ENCODE results near the gene BCL11A. TPM values are rescaled to one million over a fixed set of nuclear protein-coding genes. Genes with fewer than 3 reads are reported as not detected.
A peak's percentile ranks its signal among the peaks of the same experiment; 100 is the strongest.

The BCL11A gene
- total and polyA plus RNA-seq, 8 donors: 1.2 to 27.4 (median 16.3) TPM

- intact Hi-C loops (cut with DNase I; ENCODE audit: low total_unique reads): no loop called here
These were observed 3.4 kb upstream of the BCL11A start for GRCh38 chr2:60556576-60557485.

GRCh38 chr2:60556175-60556574, 2.7 kb upstream of the BCL11A start:
- TF ChIP-seq EP300 (IDR thresholded peaks at IDR 0.05) (no peak), POLR2A (IDR thresholded peaks at IDR 0.05) (no peak), CTCF (IDR thresholded peaks at IDR 0.05) (no peak), POLR2AphosphoS5 (IDR thresholded peaks at IDR 0.05) (no peak)
- WGBS, 5 donors: 43 to 67% (median 54%) methylated on average over 5 of the region's 5 CpGs

More at GRCh38 chr2:60556576-60557485, 3.4 kb upstream of the BCL11A start:
- 4 to 8% (median 5%) methylated on average over 31 of the region's 31 CpGs for WGBS, 5 donors
- Histone ChIP-seq H3K4me3 (peak overlapping the region; percentile 16 to 29 (median 28)), H3K27ac (peak overlapping the region in 1 of 5 donors; percentile 29), H3K4me1 (peaks cover 38 to 57% (median 46%) of the 10 kb centered on the region in 4 donors), H3K36me3 (no peaks in the 10 kb centered on the region), H3K27me3 (peaks cover 0 to 88% (median 47%) of the 10 kb centered on the region in 3 donors), H3K9me3 (no peaks in the 10 kb centered on the region)
- TF ChIP-seq POLR2AphosphoS5 (IDR thresholded peaks at IDR 0.05): no peak
- no peak for TF ChIP-seq EP300 (IDR thresholded peaks at IDR 0.05)
- TF ChIP-seq CTCF (IDR thresholded peaks at IDR 0.05): no peak
- TF ChIP-seq POLR2A (IDR thresholded peaks at IDR 0.05): no peak
- DNase-seq: peak in 1 of 2 donors; percentile 73

GRCh38 chr2:60555783-60556139, 2.3 kb upstream of the BCL11A start:
- no peaks in the 10 kb centered on the region for H3K36me3 ChIP-seq
- no peak for DNase-seq
- H3K9me3 ChIP-seq: no peaks in the 10 kb centered on the region
- intact Hi-C loops (cut with DNase I; ENCODE audit: low total_unique reads): no loop called here
- WGBS, 5 donors: 24 to 44% (median 29%) methylated on average over 5 of the region's 5 CpGs
- H3K27me3 ChIP-seq: peaks cover 3 to 95% (median 55%) of the 10 kb centered on the region in 3 donors
- peak overlapping the region; percentile 65 to 90 (median 82) for H3K4me3 ChIP-seq
- TF ChIP-seq CTCF (IDR thresholded peaks at IDR 0.05) (no peak), POLR2A (IDR thresholded peaks at IDR 0.05) (no peak), POLR2AphosphoS5 (IDR thresholded peaks at IDR 0.05) (no peak), EP300 (IDR thresholded peaks at IDR 0.05) (no peak)
- peak overlapping the region in 4 of 5 donors; percentile 20 to 88 (median 72) for H3K27ac ChIP-seq
- H3K4me1 ChIP-seq: peaks cover 47 to 68% (median 57%) of the 10 kb centered on the region in 4 donors

More at GRCh38 chr2:60556175-60556574, 2.7 kb upstream of the BCL11A start:
- Histone ChIP-seq H3K9me3 (no peaks in the 10 kb centered on the region), H3K4me3 (peak overlapping the region in 1 of 4 donors; percentile 27), H3K27me3 (peaks cover 0 to 93% (median 51%) of the 10 kb centered on the region in 3 donors), H3K36me3 (no peaks in the 10 kb centered on the region), H3K4me1 (peaks cover 43 to 64% (median 53%) of the 10 kb centered on the region in 4 donors), H3K27ac (no peak overlapping the region)
- no peak for DNase-seq
- intact Hi-C loops (cut with DNase I; ENCODE audit: low total_unique reads): no loop called here

- Histone ChIP-seq H3K4me3 (peak overlapping the region; percentile 65 to 90 (median 82)), H3K4me1 (peaks cover 51 to 73% (median 62%) of the 10 kb centered on the region in 4 donors), H3K9me3 (no peaks in the 10 kb centered on the region), H3K27ac (peak overlapping the region in 4 of 5 donors; percentile 61 to 88 (median 78)), H3K27me3 (peaks cover 6 to 96% (median 60%) of the 10 kb centered on the region in 3 donors), H3K36me3 (no peaks in the 10 kb centered on the region)
- WGBS, 5 donors: 0 to 1% (median 1%) methylated on average over 29 to 43 of the region's 43 CpGs
- TF ChIP-seq POLR2AphosphoS5 (IDR thresholded peaks at IDR 0.05) (peak in 1 of 3 donors; percentile 15), EP300 (IDR thresholded peaks at IDR 0.05) (no peak), CTCF (IDR thresholded peaks at IDR 0.05) (peak in 1 of 7 experiments; percentile 19), POLR2A (IDR thresholded peaks at IDR 0.05) (no peak)
- intact Hi-C loops (cut with DNase I; ENCODE audit: low total_unique reads): no loop called here
- DNase-seq: peak; percentile 72 to 95
These were observed 1.8 kb upstream of the BCL11A start for GRCh38 chr2:60555066-60555782.
